GM18867 (cell line): ENCODE results near the gene ARSG.
"Not testable (repeated sequence)": the region's sequence is repeated elsewhere in the genome, so short reads cannot be mapped to it uniquely, and the experiment has no call there.

Source experiments
- ATAC-seq: cut with Tn5 transposase; IDR thresholded peaks from one replicate; pipeline ENCODE4 v1.9.1; 2021; ENCODE audit warnings: mild to moderate bottlenecking, moderate library complexity; ENCODE audit not compliant: unreplicated experiment

The ARSG gene

DNA sequence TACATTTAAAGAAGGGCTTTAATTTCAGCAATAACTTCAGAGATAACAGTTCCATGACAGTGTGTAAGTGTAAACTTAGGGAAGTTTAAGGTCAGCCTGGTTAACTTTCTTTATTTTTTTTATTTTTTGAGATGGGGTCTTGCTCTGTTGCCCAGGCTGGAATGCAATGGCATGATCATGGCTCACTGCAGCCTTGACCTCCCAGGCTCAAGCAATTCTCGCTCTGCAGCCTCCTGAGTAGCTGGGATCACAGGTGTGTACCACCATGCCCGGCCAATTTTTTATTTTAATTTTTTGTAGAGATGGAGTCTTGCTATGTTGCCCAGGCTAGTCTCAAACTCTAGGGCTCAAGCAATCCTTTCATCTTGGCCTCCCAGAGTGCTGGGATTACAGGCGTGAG lies 15.0 kb upstream of the ARSG start:
- ATAC-seq = not testable (repeated sequence)

DNA sequence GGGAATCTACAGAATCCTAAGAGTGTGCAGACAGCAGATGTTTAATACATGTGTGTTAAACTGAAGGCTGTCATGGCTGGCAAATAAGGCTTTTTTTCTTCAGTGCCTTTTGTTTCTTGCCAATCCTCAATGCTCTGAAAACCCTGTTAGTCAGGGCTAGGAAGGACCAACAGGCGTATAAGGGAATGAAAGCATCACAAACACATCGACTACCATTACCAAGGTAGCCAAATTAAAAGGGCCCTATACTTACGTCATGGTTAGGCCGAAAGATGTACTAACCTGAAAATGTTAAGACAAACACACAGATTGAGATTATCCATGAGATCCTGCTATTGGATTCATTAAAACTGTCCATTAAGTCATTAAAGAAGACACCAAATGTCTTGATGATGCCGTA lies 13.5 kb upstream of the ARSG start:
- no peak for ATAC-seq

DNA sequence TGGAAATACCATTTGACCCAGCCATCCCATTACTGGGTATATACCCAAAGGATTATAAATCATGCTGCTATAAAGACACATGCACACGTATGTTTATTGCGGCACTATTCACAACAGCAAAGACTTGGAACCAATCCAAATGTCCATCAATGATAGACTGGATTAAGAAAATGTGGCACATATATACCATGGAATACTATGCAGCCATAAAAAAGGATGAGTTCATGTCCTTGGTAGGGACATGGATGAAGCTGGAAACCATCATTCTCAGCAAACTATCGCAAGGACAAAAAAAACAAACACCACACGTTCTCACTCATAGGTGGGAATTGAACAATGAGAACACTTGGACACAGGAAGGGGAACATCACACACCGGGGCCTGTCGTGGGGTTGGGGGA lies 9.3 kb upstream of the ARSG start:
- not testable (repeated sequence) for ATAC-seq

DNA sequence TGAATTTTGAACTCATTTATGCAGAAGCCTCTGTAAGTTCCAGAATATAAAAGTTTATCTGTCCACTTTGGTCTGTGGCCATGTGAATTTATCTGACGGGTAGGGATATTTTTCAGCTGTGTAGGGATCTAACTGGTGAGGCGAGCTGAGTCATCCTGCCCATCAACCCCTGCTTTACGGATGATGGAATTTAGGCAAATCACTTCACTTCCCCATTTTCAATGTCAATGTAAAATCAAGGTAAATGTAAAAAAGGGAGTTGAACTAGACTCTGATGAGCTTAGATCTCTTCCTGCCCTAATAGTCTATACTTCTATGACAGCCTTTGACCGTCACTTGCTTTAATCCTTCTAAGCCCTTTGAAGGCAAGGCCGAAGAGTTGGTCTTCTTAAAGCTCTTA lies 2.9 kb upstream of the ARSG start:
- no peak for ATAC-seq

DNA sequence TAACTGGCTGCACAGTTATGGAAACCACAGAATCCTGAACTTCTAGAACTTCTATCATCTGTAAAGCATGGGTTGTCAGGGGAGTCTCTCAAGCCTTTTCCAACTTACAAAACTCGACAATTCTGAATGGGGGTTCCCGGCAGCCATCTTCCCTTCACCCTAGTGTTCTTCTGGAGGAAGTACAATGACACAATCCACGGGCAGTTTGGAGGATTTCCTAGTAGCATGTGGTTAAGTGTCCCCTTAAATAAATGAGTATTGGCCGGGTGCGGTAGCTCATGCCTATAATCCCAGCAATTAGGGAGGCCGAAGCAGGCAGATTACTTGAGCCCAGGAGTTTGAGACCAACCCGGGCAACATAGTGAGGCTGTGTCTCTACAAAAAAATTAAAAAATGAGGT lies 2.5 kb upstream of the ARSG start:
- ATAC-seq = no peak

DNA sequence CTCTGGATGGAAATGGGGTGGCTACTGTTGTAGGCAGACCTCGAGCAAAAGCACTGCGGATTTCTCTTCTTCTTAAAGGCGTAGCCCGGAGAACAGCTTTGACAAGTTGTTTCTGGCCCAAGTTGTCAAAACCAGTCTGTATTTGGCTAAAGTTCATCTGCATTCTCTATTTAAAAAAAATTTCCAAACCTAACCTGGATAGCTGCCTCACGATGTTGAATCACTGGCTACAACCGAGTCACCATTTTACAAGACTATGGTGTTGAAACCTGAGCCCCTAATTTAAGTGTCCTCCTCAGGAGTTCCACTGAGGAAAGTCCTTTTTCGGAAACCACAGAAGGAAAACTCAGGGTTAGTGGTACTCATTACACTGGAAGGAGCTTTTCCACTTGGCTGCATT lies 1.8 kb upstream of the ARSG start:
- ATAC-seq = no peak

DNA sequence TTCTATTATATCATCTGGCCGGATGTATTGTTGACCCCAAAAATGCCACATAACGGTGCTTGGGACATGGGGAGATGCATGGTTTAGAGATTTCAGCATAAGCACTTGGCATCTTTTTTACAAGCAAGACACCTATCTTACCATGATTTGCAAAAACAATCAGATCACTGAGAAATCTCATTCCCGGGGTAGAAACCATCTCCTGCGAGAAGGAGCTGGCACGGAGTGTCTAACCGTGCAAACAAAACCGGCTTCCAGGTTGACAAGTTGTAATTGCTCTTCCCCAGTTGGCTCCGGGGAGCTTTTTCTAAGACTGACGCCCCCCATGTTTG lies 1.4 kb upstream of the ARSG start:
- ATAC-seq = no peak

DNA sequence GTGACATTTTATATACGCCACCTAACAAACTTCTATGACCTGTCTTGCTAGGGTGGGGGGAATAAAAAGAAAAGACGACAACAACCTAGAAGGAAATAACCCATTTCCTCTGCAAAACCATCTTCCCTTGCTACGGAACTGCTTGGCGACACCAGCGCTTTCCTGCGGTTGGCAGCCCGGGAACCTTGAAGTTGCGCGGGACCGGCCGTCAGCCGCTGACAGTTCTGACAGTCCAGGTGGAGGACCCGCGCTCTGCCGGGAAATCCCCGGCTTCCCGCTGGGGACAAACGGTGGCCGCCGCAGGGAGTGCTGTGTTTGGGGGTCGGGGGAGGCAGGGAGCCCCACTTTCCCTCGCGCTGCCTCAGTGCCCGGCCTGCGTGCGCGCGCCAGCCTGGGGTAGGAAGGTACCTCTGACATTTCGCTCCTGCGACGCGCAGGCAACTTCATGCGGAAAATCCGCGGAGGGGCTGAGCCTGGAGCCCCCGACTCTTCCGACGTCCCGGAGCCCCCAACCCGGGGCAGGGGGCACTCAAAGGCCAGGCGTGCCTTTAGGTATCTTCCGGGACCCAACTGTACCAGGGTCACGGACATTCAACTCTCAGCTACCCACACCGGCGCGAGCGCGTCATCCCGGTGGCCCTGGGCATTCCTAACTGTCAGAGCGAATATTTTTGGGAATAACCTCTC lies 884 bp upstream of the ARSG start:
- ATAC-seq = no peak

DNA sequence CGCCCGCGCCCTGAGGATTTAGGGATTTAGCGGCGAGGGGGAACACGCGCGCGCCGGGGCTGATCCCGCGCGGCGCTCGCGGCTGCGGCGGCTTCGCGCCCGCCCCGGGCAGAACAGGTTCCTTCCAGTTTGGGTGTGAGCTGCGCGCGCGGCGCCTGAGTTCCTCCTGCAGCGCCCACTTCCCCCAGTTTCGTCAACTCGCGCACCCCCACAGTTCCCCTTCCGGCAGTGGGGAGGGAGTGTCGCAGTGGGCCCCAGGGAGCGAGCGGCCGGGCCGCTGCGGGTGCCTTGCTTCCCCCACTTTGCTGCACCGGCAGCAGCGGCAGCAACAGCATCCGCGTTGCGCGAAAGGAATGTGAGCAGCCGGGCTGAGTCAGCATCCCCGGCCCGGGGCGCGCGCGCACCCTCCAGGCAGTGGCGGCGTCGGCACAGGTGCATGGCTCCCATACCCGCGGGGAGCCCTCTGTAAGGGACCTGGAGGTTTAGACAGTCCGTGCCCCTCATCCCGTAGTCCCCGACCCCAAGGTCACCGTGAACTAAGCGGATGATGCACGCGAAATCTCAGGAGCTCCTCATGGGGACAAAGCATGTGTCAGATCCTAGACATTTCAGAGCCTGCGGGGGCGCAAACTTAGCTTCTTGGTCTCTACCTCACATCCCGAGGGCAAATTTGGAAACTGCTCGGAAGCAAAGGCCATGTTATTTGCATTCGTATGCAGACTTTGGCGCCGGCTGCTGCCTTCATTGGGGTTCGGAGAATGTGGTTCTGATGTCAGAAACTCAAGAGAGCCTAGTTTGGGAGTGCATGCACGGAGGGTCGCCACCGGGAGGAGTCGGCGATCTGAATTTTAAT lies 767 bp downstream of the ARSG start:
- peak; percentile 65 for ATAC-seq

DNA sequence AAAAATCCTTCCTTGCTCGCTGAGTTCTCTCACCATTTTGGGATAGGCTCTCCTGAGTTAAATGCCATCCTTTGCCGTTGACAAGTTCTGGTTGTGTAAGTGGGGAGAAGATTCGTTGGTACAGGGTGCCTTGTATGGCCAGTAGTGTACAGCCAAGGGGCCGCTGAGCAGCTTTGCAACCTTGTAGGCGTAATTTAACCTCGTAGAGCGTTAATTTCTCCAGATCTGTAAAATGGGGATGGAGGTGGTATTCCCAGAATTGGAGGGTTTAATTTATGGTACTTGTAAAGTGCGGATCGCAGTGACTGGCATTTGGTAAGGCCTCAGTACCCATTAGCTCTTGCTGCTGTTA lies 1.4 kb downstream of the ARSG start:
- ATAC-seq = no peak

DNA sequence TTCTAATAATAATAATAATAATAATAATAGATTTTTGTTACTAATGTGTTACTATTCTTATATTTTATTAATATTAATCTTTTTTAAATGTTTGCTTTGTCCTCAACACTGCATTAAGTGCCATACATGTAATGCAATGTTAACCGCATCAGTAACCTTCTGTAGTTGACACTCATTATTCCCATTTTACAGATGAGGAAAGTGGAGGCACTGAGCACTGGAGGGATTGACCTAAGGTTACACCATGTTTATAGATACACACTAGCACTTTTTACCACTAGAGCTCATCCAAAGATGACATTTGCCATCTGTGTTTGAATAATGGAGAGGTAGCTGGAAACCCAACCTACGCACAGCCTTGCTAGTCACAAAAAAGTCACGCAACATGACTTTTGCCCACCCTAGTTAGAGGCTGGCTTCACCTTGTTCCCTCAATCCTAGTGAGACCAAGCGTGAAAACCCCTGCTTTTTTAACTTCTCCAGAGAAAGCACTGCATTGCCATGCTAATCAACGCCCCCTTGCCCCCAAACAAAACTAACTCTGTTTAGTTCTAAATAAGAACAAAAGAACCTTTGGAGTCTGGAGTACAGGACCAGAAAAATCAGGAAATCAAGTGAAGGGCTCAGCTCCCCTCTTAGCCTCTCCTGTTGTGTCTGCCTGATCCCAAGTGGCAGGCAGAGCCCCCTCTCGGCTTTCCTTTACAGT lies 2.3 kb downstream of the ARSG start:
- no peak for ATAC-seq

DNA sequence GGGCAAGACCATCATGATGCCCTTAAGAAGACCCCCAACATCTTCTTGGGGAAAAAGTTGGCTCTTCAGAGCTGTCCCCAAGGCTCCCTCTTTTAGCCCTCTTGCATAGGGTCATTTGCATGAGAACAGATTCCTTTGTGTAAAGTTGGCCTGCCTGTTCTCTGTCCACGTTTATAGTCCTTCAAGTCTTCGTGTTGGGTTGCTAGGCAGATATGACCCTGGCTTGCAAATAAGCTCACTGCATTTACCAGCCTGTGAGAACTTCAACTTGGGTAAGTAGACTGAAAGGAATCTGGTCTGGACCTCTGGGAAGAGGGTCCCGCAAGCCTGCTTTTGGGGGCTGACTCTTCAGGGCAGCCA lies 2.9 kb downstream of the ARSG start:
- ATAC-seq = no peak

DNA sequence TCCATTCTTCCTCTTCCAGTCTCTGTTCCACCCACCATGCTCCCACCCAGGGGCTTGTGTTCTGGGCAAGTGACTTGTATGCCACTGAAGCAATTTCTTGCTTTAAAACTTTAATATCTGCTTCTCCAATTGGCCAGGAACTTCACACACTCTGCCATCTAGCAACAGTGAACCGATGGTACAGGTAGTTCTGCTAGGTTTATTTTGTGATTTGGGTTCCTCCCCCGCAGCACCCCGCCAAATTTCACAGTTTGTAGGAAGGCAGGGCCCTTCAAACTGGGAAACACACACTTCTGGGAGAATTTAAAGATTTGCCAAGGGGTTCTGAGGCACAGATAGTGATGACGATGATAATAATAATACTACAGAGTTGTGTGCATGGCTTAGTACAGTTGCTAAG lies 3.3 kb downstream of the ARSG start:
- no peak for ATAC-seq

DNA sequence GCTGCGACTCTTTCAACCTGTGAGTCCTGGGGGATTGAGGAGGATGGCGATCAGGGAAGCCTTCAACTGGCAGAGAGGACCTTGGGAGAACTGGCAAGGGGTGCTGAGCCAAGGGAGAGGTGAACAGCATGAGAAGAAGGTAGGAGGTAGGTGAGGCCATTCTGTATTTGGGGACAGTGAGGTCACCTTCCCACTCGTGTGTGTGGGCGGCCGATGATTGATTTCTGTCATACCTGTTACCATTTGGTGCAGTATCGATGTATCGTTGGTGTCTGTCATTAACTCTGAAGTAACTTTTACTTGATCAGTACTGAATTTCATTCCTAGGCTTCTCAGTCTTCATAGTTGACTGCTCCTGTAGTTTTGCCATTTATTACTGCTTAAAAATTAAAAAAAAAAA lies 3.8 kb downstream of the ARSG start:
- ATAC-seq = no peak

DNA sequence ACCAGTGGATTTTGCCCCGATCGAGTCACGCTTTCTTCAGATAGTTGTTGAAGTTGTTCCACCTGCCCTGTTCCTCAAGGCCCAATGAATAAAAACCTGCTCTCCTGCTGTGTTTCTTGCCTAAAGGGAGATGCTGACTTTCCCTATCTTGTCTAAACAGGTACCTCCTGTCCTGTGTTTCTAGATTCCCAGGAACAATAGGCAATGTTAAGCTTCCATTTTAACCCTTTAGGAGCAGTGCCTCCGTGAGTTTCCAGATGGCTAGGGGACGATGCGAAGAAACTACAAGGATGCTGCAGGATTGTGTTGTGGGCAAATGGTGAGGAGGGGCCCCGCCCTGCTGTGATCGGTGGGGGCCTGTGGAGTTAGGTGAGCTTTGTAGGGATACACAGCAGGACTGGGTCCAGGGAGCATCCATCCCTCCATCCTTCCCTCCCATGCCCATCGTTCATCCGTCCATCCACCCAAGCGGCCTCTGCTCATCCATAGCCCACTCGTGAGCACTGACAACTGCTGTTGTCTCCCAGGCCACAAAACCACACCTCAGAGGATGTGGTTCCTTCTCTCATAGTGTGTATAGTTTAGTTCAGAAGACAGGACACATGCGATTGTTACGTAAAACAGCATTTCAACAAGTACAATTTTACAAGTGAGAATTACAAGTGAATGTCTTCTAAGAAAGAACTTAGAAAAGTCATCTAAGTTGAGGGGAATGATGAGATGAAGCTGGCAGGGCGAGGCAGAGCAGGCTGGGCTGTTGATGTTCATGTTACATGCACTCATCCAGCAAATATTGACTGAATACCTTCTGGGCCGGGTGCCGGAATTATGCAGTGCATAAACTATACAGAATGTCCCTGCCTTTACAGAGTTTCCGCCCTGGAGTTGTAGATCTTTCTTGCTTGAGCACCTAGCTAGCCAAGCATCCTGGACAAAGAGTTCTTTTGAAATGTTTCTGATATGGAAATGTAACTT lies 5.2 kb downstream of the ARSG start:
- ATAC-seq = no peak

DNA sequence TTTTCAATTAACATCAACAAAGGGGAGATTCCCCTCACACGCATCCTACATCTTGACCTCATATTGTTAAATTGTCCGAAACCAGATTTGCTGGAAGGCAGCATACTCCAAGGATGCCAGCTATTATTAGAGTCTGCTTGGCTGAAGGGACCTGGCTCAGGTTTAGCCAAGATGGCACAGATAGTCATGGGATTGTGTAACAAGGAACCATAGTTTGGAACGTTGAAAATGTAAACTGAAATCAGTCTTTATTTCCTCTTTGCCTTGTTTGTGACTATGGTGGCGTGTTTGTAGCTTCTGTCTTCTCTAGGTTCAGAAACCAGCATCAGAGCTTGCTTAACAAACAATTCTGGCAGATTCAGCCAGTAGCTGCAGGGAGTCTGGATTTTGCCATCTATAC lies 5.9 kb downstream of the ARSG start:
- no peak for ATAC-seq

DNA sequence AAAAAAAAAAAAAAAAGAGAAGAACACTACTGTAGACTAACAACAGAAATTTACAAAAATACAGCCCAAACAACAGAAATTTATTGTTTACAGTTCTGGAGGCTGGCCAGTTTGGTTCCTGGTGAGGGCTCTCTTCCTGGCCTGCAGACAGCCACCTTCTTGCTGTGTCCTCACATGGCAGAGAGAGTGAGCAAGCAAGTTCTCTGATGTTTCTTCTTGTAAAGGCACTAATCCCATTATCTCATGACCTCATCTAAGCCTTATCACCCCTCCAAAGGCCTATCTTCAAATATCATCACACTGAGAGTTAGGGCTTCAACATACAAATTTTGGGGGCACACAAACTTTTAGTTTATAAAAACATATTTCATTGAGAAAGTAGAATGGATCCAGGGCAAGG lies 7.3 kb downstream of the ARSG start:
- no peak for ATAC-seq

DNA sequence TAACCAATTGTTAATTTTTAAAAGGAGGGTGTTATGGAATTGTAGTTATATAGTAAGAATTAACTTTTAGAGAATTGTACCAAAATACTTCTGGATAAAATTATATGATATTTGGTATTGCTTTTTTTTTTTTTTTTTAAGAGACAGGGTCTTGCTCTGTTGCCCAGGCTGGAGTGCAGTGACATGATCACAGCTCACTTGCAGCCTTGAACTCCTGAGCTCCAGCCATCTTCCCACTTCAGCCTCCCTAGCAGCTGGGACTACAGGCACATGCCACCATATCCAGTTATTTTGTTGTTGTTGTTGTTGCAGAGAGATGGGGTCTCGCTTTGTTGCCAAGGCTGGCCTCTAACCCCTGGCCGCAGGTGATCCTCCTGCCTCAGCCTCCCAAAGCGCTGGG lies 8.5 kb downstream of the ARSG start:
- ATAC-seq = no peak

DNA sequence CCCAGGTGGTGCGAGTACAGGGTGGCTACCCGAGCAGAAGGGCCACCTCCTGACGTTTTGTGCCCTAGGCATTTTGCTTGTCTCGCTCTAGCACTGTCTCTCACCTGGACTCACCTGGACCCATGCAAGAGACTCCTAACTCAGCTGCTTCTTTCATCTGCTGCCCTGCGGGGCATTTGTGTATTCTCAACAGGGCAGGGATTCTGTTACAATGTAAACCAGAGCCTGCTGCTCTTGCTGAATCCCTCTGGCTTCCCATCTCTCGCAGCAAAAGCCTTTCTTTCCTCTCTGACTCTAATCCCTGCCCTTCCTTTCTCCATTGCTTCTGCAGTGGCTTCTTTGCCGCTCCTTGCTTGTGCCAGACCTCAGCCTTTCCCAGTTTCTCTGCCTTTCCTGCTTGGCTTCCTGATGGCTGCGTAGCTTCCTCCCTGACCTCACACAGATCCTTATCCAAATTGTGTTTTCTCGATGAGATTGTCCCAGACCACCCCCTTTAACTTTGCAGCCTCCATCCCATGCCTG lies 10.2 kb downstream of the ARSG start:
- no peak for ATAC-seq

DNA sequence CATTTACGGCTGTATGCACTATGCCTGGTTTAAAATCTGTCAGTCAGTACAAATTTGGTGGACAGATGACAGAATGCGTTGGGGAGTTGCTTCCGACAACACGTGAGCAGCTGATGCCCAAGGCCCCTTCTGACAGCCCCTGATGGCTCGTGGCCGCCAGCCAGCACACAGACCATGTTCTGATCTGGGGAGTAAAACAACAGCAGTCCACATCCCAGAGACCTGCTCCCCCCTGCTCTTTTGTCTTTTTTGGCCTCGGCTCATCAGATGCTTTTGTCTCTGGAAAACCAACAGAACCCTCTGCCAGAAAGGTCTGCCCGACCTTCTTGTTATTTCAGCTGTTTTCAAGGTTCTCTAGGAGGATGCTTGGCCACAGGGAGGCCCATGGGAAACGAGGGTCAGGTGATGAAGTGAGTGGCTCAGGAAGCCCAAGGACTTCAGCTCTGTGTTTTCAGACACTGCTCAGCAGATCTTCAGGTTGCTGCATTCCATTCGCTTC lies 10.8 kb downstream of the ARSG start:
- ATAC-seq = no peak

DNA sequence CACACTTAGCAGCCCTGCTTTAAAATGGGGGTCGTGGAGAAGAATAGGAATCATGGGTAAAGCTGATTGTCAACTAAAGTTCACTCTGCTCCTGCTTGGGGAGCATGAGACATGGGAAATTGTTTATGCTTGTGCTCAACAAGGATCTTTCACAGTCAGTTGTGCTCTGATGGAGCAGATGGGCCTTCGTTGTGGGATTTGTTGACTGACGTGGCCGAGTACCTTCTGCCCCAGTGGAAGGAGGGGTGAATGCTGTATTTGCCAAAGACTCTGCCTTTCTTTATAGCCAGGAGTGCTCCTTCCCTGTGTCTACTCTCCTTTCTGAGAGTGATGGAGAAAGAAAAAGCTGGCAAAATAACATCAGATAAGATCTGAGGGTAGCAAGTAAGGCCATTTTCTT lies 11.4 kb downstream of the ARSG start:
- ATAC-seq = no peak
